Erythroblast (primary cell): ENCODE measurements around the gene IL12RB1.

Source experiments
- GATA1 ChIP-seq: IDR thresholded peaks from 2 replicates; pipeline ENCODE4 v1.6.1; 2011; ENCODE audit warnings: low read depth, mild to moderate bottlenecking, control low read depth, low read length, moderate library complexity
- POLR2A ChIP-seq: IDR thresholded peaks from 2 replicates; pipeline ENCODE4 v1.6.1; 2011; ENCODE audit warnings: mild to moderate bottlenecking, low read length

GRCh38 chr19:18097217-18097992, 10.7 kb upstream of the IL12RB1 start, which contains the start of gene MAST3:
- TF ChIP-seq POLR2A = peak; percentile 47
- no peak for TF ChIP-seq GATA1
